GM18519 (cell line): ENCODE data around the gene EML4.
"Not testable (repeated sequence)": the region's sequence is repeated elsewhere in the genome, so short reads cannot be mapped to it uniquely, and the experiment has no call there.

ENCODE experiments used
- ATAC-seq: cut with Tn5 transposase; IDR thresholded peaks from one replicate; pipeline ENCODE4 v1.9.1; 2021; ENCODE audit warnings: mild to moderate bottlenecking, moderate library complexity; ENCODE audit not compliant: unreplicated experiment, low FRiP score

EML4 gene

DNA sequence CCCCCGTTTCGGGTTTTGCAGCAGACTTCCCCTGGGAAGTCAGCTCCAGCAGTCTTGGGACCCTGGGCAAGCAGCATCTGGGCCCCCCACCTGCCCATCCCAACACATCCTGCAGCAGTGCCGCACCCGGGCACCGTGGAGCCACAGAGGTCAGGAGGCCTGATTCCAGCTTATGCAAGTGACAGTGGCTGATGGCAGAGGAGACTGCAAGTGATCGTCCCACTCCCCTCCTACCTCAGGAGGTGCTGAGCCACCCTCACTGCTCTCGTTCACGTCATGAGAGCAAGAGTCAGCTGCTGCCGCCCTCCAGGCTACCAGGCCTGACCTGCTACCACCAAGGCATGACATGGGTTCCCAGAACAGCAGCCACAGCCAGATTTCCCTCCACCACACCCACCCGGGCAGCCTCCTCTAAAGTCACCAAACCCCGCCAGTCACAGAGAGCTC is 173.7 kb downstream of the EML4 start:
- ATAC-seq = no peak

DNA sequence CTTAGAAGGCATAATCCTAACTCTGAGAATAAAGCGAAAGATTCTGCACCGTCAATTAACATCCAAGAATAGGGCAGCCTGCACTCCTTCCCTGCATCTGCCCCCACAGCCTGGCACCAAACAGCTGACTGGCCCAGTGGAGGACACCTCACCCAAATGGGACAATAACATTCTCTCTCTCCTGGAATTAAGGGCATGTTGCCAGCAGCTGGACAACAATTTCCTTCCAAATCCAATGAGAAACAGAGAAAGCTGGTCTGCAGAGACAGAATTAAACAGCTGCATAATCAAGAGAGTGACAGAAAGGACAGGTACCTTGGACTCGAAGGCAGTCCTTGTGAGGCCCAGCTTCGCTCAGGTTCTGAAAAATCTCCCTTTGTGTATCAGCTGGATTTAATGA is 176.8 kb downstream of the EML4 start:
- ATAC-seq = no peak

DNA sequence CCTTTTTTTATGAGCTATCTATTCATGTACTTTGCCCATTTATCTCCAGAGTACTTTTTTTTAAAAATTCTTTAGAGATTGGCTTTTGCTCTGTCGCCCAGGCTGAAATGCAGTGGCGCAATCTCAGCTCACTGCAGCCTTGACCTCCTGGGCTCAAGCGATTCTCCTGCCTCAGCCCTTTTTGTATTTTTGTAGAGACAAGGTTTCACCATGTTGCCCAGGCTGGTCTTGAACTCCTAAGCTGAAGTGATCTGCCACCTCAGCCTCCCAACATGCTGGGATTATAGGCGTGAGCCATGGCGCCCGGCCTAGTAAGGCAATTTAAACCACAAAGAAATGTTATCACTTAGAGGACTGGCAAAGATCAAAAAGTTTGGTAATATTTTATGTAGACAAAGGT is 177.7 kb downstream of the EML4 start:
- not testable (repeated sequence) for ATAC-seq

DNA sequence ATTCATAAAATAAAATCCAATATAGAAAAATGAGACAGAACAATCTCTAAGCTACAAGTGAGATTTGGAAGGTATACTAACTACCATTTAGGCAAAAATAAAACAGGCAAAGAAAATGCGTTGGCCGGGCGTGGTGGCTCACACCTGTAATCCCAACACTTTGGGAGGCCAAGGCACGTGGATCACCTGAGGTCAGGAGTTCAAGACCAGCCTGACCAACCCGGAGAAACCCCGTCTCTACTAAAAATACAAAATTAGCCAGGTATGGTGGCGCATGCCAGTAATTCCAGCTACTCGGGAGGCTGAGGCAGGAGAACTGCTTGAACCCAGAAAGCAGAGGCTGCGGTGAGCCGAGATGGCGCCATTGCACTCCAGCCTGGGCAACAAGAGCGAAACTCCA is 178.4 kb downstream of the EML4 start:
- ATAC-seq = not testable (repeated sequence)

DNA sequence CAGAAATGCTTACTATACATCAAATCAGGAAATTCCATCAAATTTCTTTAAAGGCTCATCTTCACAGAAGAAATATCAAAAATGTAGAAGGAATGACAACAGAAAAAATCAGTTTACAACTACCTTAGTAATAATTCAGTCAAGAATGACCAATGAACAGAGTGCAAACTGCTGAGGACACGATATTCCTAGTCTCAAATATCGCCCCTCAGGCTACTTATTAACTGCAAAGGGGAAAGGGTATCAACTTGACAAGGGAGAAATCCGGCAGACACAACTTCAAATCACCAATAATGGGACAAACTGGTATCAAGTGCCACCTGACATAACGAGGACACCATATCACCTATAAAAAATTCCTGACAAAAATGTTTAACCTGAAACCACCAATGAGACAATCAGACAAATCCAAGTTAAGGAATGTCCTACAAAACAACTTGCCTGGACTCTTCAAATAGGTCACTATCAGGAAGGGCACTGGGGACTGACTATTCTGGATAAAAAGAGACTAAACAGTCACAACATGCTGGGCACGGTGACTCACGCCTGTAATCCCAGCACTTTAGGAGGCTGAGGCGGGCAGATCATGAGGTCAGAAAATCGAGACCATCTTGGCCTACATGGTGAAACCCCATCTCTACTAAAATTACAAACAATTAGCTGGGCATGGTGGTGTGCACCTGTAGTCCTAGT is 179.1 kb downstream of the EML4 start:
- ATAC-seq = no peak

DNA sequence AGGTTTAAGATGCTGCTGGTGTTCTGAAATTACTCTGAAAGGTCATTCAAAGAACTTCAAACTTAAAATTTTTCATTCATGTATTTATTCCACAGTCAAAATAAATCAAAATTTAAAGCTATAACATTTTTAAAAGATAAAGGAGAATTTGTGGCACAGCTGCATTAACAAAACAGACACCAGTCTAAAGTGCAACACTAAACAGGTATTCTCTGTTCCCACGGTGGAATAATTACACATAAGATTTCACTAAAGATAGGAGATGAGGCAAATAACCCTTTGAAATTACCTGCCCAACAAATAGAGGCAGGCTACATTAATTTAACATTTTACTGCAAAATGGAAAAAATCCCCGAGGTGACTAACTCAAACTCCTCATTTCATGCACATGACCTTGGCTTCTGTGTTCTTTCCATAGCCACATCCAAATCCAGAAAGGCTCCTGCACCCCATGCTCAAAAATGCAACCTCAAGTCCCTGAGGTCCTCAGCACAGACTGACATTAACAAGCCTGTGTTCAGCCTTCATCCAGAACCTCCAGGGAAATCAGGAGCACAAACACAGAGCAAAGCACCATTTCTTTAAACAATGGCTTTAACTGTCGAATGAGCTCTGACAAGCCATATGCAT is 181.4 kb downstream of the EML4 start:
- ATAC-seq = no peak

DNA sequence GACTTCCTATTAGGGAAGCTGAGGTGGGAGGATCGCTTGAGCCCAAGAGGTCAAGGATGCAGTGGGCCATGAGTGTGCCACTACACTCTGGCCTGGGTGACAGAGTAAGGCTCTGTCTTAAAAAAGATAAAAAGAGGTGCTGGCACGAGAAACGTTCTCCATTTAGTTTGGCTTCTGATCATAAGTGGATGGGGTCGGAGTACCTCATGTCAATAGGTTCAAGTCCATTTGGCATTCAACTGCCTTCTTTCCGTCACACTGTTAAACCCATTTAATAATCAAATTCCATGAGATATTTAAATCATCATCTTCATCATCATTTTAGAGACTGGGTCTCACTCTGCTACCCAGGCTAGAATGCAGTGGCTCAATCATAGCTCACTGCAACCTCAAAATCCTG is 182.7 kb downstream of the EML4 start:
- no peak for ATAC-seq

DNA sequence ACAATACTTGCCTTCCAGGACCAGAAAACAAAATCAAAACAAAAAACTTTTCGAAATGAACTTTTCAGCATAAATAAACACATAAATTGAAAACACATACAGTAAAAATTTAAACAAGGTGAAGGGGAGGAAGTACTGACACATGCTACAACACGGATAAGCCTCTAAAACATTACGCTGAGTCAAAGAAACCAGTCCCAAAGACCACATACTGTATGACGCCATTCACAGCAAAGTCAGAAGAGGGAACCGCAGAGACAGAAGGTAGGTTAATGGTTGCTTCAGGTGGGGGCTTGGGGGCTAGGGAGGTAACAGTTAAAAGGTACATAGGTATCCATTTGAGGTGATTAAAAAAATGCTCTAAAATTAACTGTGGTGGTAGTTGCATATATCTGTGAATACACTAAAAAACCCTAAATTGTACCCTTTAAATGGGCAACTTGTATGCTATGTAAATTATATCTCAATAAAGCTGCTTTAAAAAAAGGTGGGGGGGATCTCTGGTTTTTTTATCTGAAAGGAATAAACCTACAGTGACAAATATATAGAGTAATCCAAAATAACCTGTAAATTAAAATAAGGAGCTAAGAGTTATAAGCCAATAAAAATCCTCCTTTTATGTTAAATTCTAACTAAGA is 184.8 kb downstream of the EML4 start:
- ATAC-seq = no peak

DNA sequence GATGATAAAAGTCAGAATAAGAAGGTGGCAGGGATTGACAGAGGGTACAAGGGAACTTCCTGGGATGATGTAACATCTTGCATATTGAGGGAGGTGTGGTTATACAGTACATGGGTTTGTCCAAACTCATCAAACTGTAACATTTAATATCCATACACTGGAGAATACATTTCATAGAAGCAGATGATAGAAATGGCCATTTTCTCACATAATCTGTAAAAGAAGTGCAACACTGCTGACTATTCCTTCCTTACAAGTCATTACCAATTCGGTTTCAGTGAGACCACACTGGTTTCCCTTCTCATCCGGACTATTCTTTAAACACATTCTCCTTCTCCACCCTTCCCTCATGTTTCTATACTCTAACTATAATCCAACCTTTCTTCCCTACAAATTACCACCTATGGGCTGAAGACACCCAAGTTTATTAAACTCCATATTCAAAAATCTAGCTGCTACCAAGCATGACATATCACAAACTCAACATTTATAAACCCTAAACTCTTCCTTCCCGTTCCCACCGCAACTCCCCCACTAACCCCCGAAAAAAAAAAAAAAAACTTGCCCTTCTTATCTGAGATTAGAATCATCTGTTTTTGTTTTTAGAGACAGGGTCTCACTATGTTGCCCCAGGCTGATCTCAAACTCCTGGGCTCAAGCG is 190.3 kb downstream of the EML4 start:
- ATAC-seq = no peak

DNA sequence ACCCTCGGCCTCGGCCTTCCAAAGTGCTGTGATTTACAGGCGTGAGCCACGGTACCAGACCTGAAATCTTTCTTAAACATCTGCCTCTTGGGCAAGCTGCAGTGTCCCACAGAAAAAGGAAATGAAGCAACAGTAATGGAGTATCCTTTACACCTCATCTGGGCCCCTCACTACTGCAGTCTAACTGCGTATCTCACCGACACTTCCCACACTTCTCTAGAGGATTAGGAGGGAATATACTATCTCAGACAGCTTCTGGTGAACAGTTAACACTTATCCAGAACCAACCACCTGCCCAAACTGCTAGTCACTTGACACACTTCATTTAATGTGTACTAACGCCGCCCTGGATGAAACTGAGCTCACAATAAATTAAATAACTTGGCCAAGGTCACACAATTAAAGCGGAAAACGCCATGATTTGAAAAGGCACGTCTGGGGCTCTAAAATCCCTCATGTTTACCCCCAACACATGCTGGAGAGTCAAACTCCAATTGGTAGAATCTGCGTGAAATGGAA is 190.9 kb downstream of the EML4 start:
- no peak for ATAC-seq

DNA sequence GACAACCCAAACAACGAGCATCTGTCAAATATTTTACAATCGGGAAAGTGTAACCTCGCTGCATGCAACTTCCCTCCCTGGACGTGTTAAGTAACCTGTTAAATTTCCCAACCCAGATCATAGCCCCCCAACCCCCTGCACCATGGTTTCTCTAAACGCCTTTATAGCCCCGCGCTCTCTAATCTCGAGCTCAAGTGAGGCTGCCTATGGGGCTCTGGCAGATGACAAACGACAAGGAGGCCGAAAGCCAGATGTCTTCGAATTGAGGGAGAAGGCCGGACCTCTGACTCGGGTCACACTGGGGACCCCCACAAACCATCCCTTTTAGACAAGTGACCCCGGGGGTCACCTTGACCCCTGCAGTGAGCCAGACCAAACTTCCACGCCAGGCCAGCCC is 191.3 kb downstream of the EML4 start:
- ATAC-seq = no peak

DNA sequence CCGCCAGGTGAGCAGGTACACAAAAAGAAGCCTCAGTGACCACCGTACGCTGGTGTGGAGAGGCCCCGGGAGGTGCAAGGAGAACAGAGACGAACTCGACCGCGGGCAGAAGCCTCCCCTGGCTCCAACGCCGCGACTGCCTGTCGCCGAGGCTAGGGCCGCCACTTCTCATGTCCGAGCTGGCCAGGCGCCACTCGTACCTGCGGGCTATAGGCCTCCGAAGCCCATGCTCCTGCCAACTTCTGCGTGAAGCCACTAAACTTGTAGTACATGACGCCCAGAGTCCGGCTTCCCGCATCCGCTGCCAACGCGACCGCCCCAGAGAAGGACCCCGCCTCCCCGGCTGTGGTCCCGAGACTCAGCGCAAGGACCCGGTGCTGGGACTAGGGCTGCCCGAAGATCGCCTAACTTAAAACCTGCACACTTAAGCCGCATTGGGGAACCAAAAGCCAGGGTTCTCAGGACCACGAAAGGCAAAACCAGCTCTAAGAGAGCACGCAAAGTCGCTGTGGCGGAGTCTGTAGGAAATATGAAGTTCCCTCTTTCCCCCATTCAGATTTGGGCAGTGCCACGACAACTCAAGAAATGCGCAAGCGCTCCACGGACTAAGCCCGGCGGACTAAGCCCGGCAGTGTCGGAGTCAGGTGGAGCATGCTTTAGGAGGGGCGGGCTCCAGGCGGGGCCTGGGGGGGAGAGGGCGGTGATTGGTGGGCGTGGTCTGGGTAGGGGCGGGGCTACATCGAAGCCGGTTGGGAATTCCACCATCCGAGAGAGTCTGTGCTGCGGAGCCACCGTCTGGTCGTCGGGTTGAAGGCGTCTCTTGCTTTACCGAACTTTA is 192.0 kb downstream of the EML4 start, which contains the start of gene COX7A2L:
TSS of gene COX7A2L (minus strand) at position 328 of the 838 bp plus-strand sequence. CDS start at position 272, 56 bp downstream.
- ATAC-seq = peak; percentile 66

DNA sequence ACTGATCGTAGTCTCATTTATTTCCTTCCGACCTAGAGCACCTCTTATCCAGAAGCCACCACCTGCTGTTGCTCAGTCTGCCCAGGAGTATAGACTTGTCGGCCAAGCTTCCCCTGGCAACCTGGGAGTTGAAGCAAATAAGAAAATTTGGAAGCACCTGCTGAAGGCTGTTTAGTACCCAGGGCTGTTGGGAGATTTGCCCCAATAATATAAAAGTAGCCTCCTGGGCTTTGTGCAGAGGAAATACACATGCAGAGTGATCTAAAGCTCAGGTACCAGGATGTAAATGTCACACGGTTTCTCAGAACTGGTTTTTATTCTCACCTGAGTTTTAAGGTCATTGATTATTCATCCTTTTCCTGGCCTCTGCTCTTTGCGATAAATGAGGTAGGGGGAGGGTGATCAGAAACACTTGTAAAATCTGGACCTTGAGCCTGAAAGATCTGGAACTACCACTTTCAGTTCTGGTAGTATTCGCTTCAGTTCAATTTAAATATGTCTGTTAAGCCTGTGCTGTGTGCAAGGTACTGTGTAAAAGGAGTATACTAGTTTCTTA is 192.7 kb downstream of the EML4 start:
- ATAC-seq = no peak

DNA sequence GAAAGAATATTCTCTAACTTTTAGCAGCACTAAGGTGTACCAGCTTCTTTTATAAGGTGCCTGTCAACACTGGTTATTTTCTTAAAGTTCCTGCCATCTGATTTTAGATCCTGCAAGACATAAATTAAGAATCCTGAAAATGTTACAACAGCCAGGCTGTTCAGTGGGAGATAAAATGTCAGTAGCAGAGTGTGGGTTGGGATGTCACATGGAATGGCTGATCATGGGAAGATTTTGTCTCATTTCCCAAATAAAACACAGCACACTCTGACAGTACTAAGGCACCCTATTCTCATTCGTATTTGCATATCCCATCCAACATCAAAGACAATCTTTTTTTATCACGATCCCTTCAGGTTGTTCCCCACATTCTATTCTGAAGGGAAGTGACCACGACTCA is 194.3 kb downstream of the EML4 start:
- no peak for ATAC-seq

DNA sequence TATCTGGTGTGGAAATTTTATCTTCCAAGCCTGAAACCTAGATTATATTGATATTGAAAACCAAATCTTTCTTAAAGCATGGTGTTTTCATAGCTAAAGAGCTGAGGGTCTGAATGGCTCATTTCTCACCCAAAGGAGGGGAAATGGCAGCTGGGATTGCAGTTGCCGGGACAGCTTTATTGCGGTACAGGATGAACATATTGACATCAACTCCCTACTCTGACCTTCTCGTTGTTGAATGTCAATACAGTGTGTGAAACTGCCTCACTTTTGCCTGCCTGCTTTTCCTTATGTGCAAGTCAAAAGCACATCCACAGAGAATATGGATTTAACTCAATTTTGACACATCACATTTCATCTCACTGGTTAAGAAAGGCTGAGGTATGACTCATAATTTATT is 195.5 kb downstream of the EML4 start:
- no peak for ATAC-seq

DNA sequence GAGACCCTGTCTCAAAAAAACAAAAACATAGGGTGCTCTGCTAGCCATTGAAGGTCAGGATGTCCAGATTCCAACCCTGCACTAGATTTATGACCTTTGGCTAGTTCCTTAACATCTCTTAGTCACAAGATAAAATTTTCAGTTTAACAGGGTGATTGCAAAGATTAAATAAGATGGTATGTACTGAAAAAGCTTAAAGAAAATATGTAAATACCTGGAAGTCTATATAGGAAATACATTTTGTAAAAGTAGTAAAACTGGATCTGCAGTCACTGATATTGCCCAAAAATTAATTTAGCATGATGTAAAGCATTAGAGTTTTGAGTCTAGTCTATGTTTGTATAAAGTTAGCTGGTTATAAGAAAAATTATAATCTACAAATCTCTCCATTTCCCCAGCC is 197.3 kb downstream of the EML4 start:
- no peak for ATAC-seq

DNA sequence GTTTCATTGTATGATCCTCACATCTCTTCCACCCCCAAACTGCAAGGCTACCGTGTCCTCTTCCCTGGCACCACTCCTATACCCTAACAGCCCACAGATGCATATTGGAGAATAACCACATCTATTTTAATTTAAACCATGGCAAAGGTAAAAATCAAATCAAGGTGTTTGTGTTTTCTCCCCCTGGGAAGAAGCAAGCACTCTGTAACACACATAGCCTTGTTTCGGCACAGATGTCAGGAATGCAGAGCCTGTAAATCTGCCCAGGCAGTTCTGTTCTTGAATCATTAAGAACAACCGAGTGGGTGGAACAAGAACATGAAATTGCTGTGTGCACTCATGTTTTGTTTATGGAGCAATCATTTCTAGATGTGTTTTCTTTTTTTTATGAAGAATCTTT is 198.7 kb downstream of the EML4 start:
- no peak for ATAC-seq

DNA sequence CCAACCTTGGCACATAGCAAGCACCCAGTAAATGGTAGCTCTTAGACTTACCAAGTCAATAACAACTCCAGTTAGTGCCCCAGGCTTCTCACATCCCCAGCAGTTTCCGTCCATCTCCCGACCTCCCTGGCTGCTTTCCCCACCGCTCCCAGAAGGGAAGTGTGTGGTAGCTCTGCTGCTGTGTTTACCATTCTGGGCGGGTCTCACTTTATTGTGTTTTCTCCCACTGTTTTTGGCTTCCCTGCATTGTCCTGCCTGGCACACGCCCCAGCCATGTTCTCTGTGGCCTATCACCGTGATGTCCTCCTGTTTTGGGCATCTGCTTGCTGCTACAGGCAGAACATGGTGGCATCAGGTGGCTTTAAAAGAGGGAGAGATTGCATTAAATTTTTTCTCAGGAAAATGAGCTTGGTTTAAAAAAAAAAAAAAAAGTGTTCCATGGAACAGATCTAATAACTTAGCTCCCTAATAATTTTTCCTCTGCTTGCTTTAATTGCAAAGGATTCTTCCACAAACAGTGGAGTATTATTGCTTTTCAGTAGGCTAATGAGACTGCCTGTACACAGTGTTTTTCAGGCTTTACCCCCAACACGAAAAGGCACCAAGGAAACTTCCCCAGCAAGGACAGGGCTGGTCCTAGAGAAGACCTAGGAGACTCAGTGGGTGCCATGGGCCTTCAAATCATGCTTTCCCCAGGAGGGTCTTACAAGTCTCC is 199.8 kb downstream of the EML4 start:
- ATAC-seq = no peak

DNA sequence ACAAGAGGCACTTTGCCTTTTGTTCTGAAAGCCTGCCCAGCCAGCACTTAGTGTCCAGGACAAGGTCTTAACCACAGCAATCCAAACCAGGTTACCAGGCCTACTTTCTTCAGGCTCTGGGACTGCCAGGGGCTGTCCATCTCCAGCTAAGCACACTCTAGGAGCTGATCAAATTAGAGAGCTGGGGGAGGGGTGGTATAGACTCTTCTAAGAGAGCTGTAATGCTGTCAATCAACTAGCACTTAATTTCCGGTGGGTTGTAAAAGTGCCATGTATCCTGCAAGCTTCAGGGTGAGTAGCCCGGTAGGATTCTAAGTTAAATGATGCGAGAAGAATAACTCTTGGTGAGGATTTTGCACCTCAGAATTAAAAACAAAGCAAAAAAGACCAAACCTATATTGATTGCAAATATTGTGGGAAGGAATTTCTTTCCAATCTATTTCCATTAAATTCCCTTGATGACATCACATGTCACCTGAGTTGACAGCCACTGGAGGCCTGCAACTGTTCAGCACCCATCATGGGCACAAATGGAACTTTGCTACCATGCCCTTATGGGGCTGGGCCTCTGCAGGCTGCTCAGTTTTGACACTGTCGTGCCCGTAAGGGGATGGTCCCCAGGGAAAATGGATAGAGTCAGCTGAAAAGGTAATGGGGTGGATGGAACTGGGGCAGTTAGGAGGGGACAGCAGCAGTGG is 200.5 kb downstream of the EML4 start:
- no peak for ATAC-seq
